Measurements from ENCODE around the gene KCNE4. TPM values are rescaled to one million over a fixed set of nuclear protein-coding genes. Genes with fewer than 3 reads are reported as not detected.

The KCNE4 gene
- total RNA-seq, 2 experiments from 2014 or later = not detected

GRCh38 chr2:223055836-223056235 is 3.8 kb downstream of the KCNE4 start:
- POLR2A ChIA-PET = no interaction called here
- H3K9me3 ChIP-seq (ENCODE audit: control insufficient read depth in 1 of 2, insufficient read depth in 1 of 2, low read length in 2 of 2) = peaks cover 0 to 6% of the 10 kb centered on the region in 2 experiments
- ATAC-seq (ENCODE audit: poor library complexity) = no peak
- Mint-ChIP-seq H3K9me3 (no peaks in the 10 kb centered on the region), H3K36me3 (ENCODE audit: low read depth) (no peaks in the 10 kb centered on the region), H3K27me3 (peaks cover 27% of the 10 kb centered on the region), H3K4me1 (ENCODE audit: low read depth) (no peaks in the 10 kb centered on the region), H3K4me3 (no peak overlapping the region), H3K27ac (no peak overlapping the region)
- intact Hi-C loops (cut with DNase I, micrococcal nuclease) = no loop called here
- no peak overlapping the region for H3K27ac ChIP-seq (ENCODE audit: low read depth in 1 of 2, low read length in 2 of 2)
- no peaks in the 10 kb centered on the region for H3K4me1 ChIP-seq (ENCODE audit: insufficient read depth, low read length)
- H3K36me3 ChIP-seq (ENCODE audit: insufficient read depth, low read length) = no peaks in the 10 kb centered on the region
- no peak for TF ChIP-seq CTCF (IDR thresholded peaks at IDR 0.05)
- no peak overlapping the region for H3K4me3 ChIP-seq (ENCODE audit: low read length)
- DNase-seq = no peak
- H3K27me3 ChIP-seq (ENCODE audit: control insufficient read depth in 1 of 2, insufficient read depth in 2 of 2, low read length in 2 of 2) = no peaks in the 10 kb centered on the region
- CTCF ChIA-PET = no interaction called here

- DNase-seq (no peak), ATAC-seq (ENCODE audit: poor library complexity) (no peak)
- Mint-ChIP-seq H3K4me3 (no peak overlapping the region), H3K27me3 (peaks cover 25% of the 10 kb centered on the region), H3K36me3 (ENCODE audit: low read depth) (no peaks in the 10 kb centered on the region), H3K4me1 (ENCODE audit: low read depth) (no peaks in the 10 kb centered on the region), H3K27ac (no peak overlapping the region), H3K9me3 (no peaks in the 10 kb centered on the region)
- intact Hi-C loops (cut with DNase I, micrococcal nuclease) = no loop called here
- H3K27me3 ChIP-seq (ENCODE audit: control insufficient read depth in 1 of 2, insufficient read depth in 2 of 2, low read length in 2 of 2) = no peaks in the 10 kb centered on the region
- H3K36me3 ChIP-seq (ENCODE audit: insufficient read depth, low read length) = no peaks in the 10 kb centered on the region
- TF ChIP-seq CTCF (IDR thresholded peaks at IDR 0.05) = no peak
- H3K27ac ChIP-seq (ENCODE audit: low read depth in 1 of 2, low read length in 2 of 2) = no peak overlapping the region
- H3K4me3 ChIP-seq (ENCODE audit: low read length) = no peak overlapping the region
- CTCF ChIA-PET = no interaction called here
- H3K9me3 ChIP-seq (ENCODE audit: control insufficient read depth in 1 of 2, insufficient read depth in 1 of 2, low read length in 2 of 2) = peaks cover 0 to 6% of the 10 kb centered on the region in 2 experiments
- H3K4me1 ChIP-seq (ENCODE audit: insufficient read depth, low read length) = no peaks in the 10 kb centered on the region
- POLR2A ChIA-PET = no interaction called here
Measured at GRCh38 chr2:223056701-223057418, 4.9 kb downstream of the KCNE4 start.

- H3K4me3 ChIP-seq (ENCODE audit: low read length) = no peak overlapping the region
- TF ChIP-seq CTCF (IDR thresholded peaks at IDR 0.05) = no peak
- DNase-seq (no peak), ATAC-seq (ENCODE audit: poor library complexity) (no peak)
- Mint-ChIP-seq H3K4me1 (ENCODE audit: low read depth) (no peaks in the 10 kb centered on the region), H3K36me3 (ENCODE audit: low read depth) (no peaks in the 10 kb centered on the region), H3K4me3 (no peak overlapping the region), H3K27me3 (peaks cover 25% of the 10 kb centered on the region), H3K9me3 (no peaks in the 10 kb centered on the region), H3K27ac (no peak overlapping the region)
- H3K27ac ChIP-seq (ENCODE audit: low read depth in 1 of 2, low read length in 2 of 2) = no peak overlapping the region
- H3K4me1 ChIP-seq (ENCODE audit: insufficient read depth, low read length) = no peaks in the 10 kb centered on the region
- H3K27me3 ChIP-seq (ENCODE audit: control insufficient read depth in 1 of 2, insufficient read depth in 2 of 2, low read length in 2 of 2) = no peaks in the 10 kb centered on the region
- ChIA-PET POLR2A (interaction anchor here (0.6 kb wide), 1 partner anchor 22 kb away, joined by 3 read pairs; no protein-coding TSS in a partner anchor), CTCF (no interaction called here)
- intact Hi-C loops (cut with DNase I, micrococcal nuclease) = no loop called here
- peaks cover 0 to 5% of the 10 kb centered on the region in 2 experiments for H3K9me3 ChIP-seq (ENCODE audit: control insufficient read depth in 1 of 2, insufficient read depth in 1 of 2, low read length in 2 of 2)
- no peaks in the 10 kb centered on the region for H3K36me3 ChIP-seq (ENCODE audit: insufficient read depth, low read length)
Measured at GRCh38 chr2:223057569-223057968, 5.6 kb downstream of the KCNE4 start.
